Measurements from ENCODE around the gene PLCB2. TPM values are rescaled to one million over a fixed set of nuclear protein-coding genes. Genes with fewer than 3 reads are reported as not detected.

Gene PLCB2
- total RNA-seq, 1 experiment from 2014 or later = 0.84 TPM

GRCh38 chr15:40245666-40246450 is 61.9 kb downstream of the PLCB2 start:
- intact Hi-C loops (cut with micrococcal nuclease) = no loop called here
- Mint-ChIP-seq H3K4me1 (ENCODE audit: insufficient read depth, unreplicated experiment) (peaks cover 27% of the 10 kb centered on the region), H3K27ac (ENCODE audit: low read depth, unreplicated experiment) (no peak overlapping the region), H3K4me3 (ENCODE audit: unreplicated experiment) (no peak overlapping the region), H3K9me3 (ENCODE audit: unreplicated experiment) (no peaks in the 10 kb centered on the region), H3K27me3 (ENCODE audit: insufficient read depth, unreplicated experiment) (no peaks in the 10 kb centered on the region), H3K36me3 (ENCODE audit: insufficient read depth, unreplicated experiment) (peaks cover 20% of the 10 kb centered on the region)
- DNase-seq (ENCODE audit: unreplicated experiment) = no peak
- ChIA-PET CTCF (interaction anchor here (0.6 to 8.8 kb wide), 7 partner anchors 13 to 44 kb away, joined by 3 to 127 read pairs (median 8); no protein-coding TSS in a partner anchor), POLR2A (interaction anchor here (1.1 kb wide), 2 partner anchors 11 to 17 kb away, joined by 3 to 7 read pairs; no protein-coding TSS in a partner anchor)
- no TSS peak for BruUV-seq (replicated peaks)
- no peak for TF ChIP-seq CTCF (IDR thresholded peaks at IDR 0.05; ENCODE audit: unreplicated experiment)

- intact Hi-C loops (cut with micrococcal nuclease) = no loop called here
- ChIA-PET CTCF (interaction anchor here (1.0 to 8.8 kb wide), 4 partner anchors 13 to 140 kb away, joined by 3 to 127 read pairs (median 38); no protein-coding TSS in a partner anchor), POLR2A (interaction anchor here (0.6 to 1.1 kb wide), 2 partner anchors 11 to 91 kb away, joined by 3 to 7 read pairs; no protein-coding TSS in a partner anchor)
- DNase-seq (ENCODE audit: unreplicated experiment) = no peak
- H3K4me3 Mint-ChIP-seq (ENCODE audit: unreplicated experiment) = no peak overlapping the region
- BruUV-seq (replicated peaks) = no TSS peak
- peaks cover 28% of the 10 kb centered on the region for H3K4me1 Mint-ChIP-seq (ENCODE audit: insufficient read depth, unreplicated experiment)
- TF ChIP-seq CTCF (IDR thresholded peaks at IDR 0.05; ENCODE audit: unreplicated experiment) = no peak
- H3K36me3 Mint-ChIP-seq (ENCODE audit: insufficient read depth, unreplicated experiment) = peaks cover 20% of the 10 kb centered on the region
- H3K27me3 Mint-ChIP-seq (ENCODE audit: insufficient read depth, unreplicated experiment) = no peaks in the 10 kb centered on the region
- no peaks in the 10 kb centered on the region for H3K9me3 Mint-ChIP-seq (ENCODE audit: unreplicated experiment)
- no peak overlapping the region for H3K27ac Mint-ChIP-seq (ENCODE audit: low read depth, unreplicated experiment)
These were observed 62.7 kb downstream of the PLCB2 start for GRCh38 chr15:40244961-40245523.

- no peak overlapping the region for H3K27ac Mint-ChIP-seq (ENCODE audit: low read depth, unreplicated experiment)
- H3K27me3 Mint-ChIP-seq (ENCODE audit: insufficient read depth, unreplicated experiment) = no peaks in the 10 kb centered on the region
- H3K4me3 Mint-ChIP-seq (ENCODE audit: unreplicated experiment) = no peak overlapping the region
- ChIA-PET CTCF (interaction anchor here (0.6 to 8.8 kb wide), 11 partner anchors 11 to 394 kb away, joined by 3 to 127 read pairs (median 5); no protein-coding TSS in a partner anchor), POLR2A (interaction anchor here (0.7 to 1.0 kb wide), 2 partner anchors 23 to 347 kb away, joined by 3 read pairs; no protein-coding TSS in a partner anchor)
- intact Hi-C loops (cut with micrococcal nuclease) = no loop called here
- DNase-seq (ENCODE audit: unreplicated experiment) = peak; percentile 52
- peaks cover 20% of the 10 kb centered on the region for H3K36me3 Mint-ChIP-seq (ENCODE audit: insufficient read depth, unreplicated experiment)
- no peaks in the 10 kb centered on the region for H3K9me3 Mint-ChIP-seq (ENCODE audit: unreplicated experiment)
- H3K4me1 Mint-ChIP-seq (ENCODE audit: insufficient read depth, unreplicated experiment) = peaks cover 32% of the 10 kb centered on the region
- TF ChIP-seq CTCF (IDR thresholded peaks at IDR 0.05; ENCODE audit: unreplicated experiment) = no peak
- BruUV-seq (replicated peaks) = no TSS peak
These were observed 64.5 kb downstream of the PLCB2 start for GRCh38 chr15:40243126-40243810.

GRCh38 chr15:40242601-40243000 is 65.1 kb downstream of the PLCB2 start:
- H3K27ac Mint-ChIP-seq (ENCODE audit: low read depth, unreplicated experiment) = no peak overlapping the region

More at GRCh38 chr15:40242601-40243000, 65.1 kb downstream of the PLCB2 start:
- Mint-ChIP-seq H3K36me3 (ENCODE audit: insufficient read depth, unreplicated experiment) (peaks cover 20% of the 10 kb centered on the region), H3K4me1 (ENCODE audit: insufficient read depth, unreplicated experiment) (peaks cover 37% of the 10 kb centered on the region), H3K4me3 (ENCODE audit: unreplicated experiment) (no peak overlapping the region), H3K9me3 (ENCODE audit: unreplicated experiment) (no peaks in the 10 kb centered on the region), H3K27me3 (ENCODE audit: insufficient read depth, unreplicated experiment) (no peaks in the 10 kb centered on the region)
- no peak for DNase-seq (ENCODE audit: unreplicated experiment)
- no TSS peak for BruUV-seq (replicated peaks)
- ChIA-PET CTCF (interaction anchor here (0.6 to 8.8 kb wide), 12 partner anchors 10 to 395 kb away, joined by 3 to 127 read pairs (median 3); no protein-coding TSS in a partner anchor), POLR2A (interaction anchor here (1.3 to 2.7 kb wide), 2 partner anchors 10 to 14 kb away, joined by 5 to 7 read pairs; no protein-coding TSS in a partner anchor)
- TF ChIP-seq CTCF (IDR thresholded peaks at IDR 0.05; ENCODE audit: unreplicated experiment) = no peak
- intact Hi-C loops (cut with micrococcal nuclease) = no loop called here

All from MCF 10A (cell line).